ENCODE results near the gene IFT80. TPM values are rescaled to one million over a fixed set of nuclear protein-coding genes. Genes with fewer than 3 reads are reported as not detected.

IFT80 gene
- total and polyA plus RNA-seq, 10 of the 15 experiments (the other 5 are each of a cell fraction or from before 2014, with no cell fraction given): 6.5 to 21.5 (median 14.1) TPM

DNA sequence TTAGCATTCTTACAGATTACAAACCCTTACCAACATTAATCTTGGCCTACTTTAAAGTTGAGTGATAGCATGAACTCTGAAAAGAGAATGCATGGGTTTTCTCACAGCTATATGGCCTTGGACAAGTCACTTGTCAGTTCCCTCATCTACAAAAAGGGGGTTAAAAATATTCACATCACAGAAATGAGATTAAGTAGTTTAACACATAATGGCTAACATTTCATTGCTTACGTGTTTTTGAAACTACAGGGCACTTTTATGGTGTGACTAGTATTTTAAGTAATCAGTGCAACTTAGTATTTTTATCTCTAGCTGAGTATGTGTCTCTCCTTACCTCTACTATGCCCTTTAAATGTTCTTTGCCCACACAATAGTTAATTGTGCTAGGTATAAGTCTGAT is 36.7 kb upstream of the IFT80 start:
- no peak overlapping the region for H2AFZ ChIP-seq (ENCODE audit: control insufficient read depth, low read depth, low read length)
- H3K4me1 ChIP-seq (ENCODE audit: control insufficient read depth, insufficient read depth, low read length): no peaks in the 10 kb centered on the region
- H3K27ac ChIP-seq (ENCODE audit: control insufficient read depth, insufficient read depth): no peak overlapping the region
- TF ChIP-seq ZBED1 (IDR thresholded peaks at IDR 0.05; ENCODE audit: borderline replicate concordance): no peak
- peaks cover 48% of the 10 kb centered on the region for H3K79me2 ChIP-seq (ENCODE audit: control insufficient read depth, insufficient read depth, low read length)
- H3K9ac ChIP-seq (ENCODE audit: control insufficient read depth, insufficient read depth, low read length): no peak overlapping the region
- RAD21 ChIA-PET (ENCODE audit: unreplicated experiment): interaction anchor here (4.9 kb wide), 1 partner anchor 14 kb away, joined by 22 read pairs; the partner anchor contains the start of gene TRIM59
- DNase-seq (ENCODE audit: low read depth, low spot score) (no peak), FAIRE-seq (no peak), ATAC-seq (peak; percentile 37)
- POLR2A ChIA-PET: interaction anchor here (0.7 to 2.2 kb wide), 6 partner anchors 9 to 33 kb away, joined by 3 to 6 read pairs (median 4); partner anchors contain the start of gene TRIM59
- intact Hi-C loops (cut with micrococcal nuclease; ENCODE audit: unreplicated experiment) (no loop called here), in situ Hi-C loops (cut with MboI) (no loop called here)
- no peak overlapping the region for H3K4me2 ChIP-seq (ENCODE audit: control insufficient read depth, insufficient read depth)
- CTCF ChIA-PET: interaction anchor here (0.7 to 1.7 kb wide), 5 partner anchors 9 to 50 kb away, joined by 5 to 8 read pairs (median 5); no protein-coding TSS in a partner anchor
- no peaks in the 10 kb centered on the region for H3K27me3 ChIP-seq (replicated peaks in 1 of 2; ENCODE audit: control insufficient read depth in 2 of 2, insufficient read depth in 2 of 2, low read length in 1 of 2)
- SMC1A ChIA-PET (ENCODE audit: uncharacterized antibody, unreplicated experiment): interaction anchor here (0.5 to 4.6 kb wide), 10 partner anchors 10 to 41 kb away, joined by 3 to 27 read pairs (median 3); partner anchors contain the start of gene TRIM59
- H3K36me3 ChIP-seq (ENCODE audit: control insufficient read depth in 2 of 2, insufficient read depth in 2 of 2, low read length in 1 of 2): peaks cover 1 to 39% of the 10 kb centered on the region in 2 experiments
- no TSS peak for BruUV-seq (replicated peaks)
- H3K4me3 ChIP-seq: no peak overlapping the region
- WGBS (ENCODE audit: insufficient coverage, insufficient replicate concordance, low lambda C conversion rate, missing lambda C conversion rate): 100% methylated on average over 1 of the region's 1 CpG
- peaks cover 3% of the 10 kb centered on the region; the same call in 1 of the 3 replicates for H3K9me3 ChIP-seq (replicated peaks; ENCODE audit: control insufficient read depth, insufficient read depth, low read length)
- no peaks in the 10 kb centered on the region for H4K20me1 ChIP-seq (ENCODE audit: control insufficient read depth, insufficient read depth)

- Histone ChIP-seq H4K20me1 (ENCODE audit: control insufficient read depth, insufficient read depth) (no peaks in the 10 kb centered on the region), H3K4me1 (ENCODE audit: control insufficient read depth, insufficient read depth, low read length) (no peaks in the 10 kb centered on the region), H3K4me3 (no peak overlapping the region), H3K36me3 (ENCODE audit: control insufficient read depth in 2 of 2, insufficient read depth in 2 of 2, low read length in 1 of 2) (peaks cover 1 to 42% of the 10 kb centered on the region in 2 experiments), H3K27me3 (replicated peaks in 1 of 2; ENCODE audit: control insufficient read depth in 2 of 2, insufficient read depth in 2 of 2, low read length in 1 of 2) (no peaks in the 10 kb centered on the region), H3K79me2 (ENCODE audit: control insufficient read depth, insufficient read depth, low read length) (peaks cover 42% of the 10 kb centered on the region), H3K27ac (ENCODE audit: control insufficient read depth, insufficient read depth) (no peak overlapping the region), H2AFZ (ENCODE audit: control insufficient read depth, low read depth, low read length) (no peak overlapping the region), H3K4me2 (ENCODE audit: control insufficient read depth, insufficient read depth) (no peak overlapping the region), H3K9ac (ENCODE audit: control insufficient read depth, insufficient read depth, low read length) (no peak overlapping the region), H3K9me3 (replicated peaks; ENCODE audit: control insufficient read depth, insufficient read depth, low read length) (no peaks in the 10 kb centered on the region; the same call in 2 of the 3 replicates)
- POLR2A ChIA-PET: interaction anchor here (0.7 to 2.2 kb wide), 7 partner anchors 10 to 266 kb away, joined by 3 to 6 read pairs (median 3); partner anchors contain the start of gene TRIM59
- BruUV-seq (replicated peaks): no TSS peak
- CTCF ChIA-PET: interaction anchor here (0.8 to 2.0 kb wide), 6 partner anchors 10 to 402 kb away, joined by 3 to 8 read pairs (median 5); no protein-coding TSS in a partner anchor
- DNase-seq (ENCODE audit: low read depth, low spot score): no peak
- peak; percentile 37 for ATAC-seq
- RAD21 ChIA-PET (ENCODE audit: unreplicated experiment): interaction anchor here (4.9 kb wide), 1 partner anchor 14 kb away, joined by 22 read pairs; the partner anchor contains the start of gene TRIM59
- SMC1A ChIA-PET (ENCODE audit: uncharacterized antibody, unreplicated experiment): interaction anchor here (0.9 to 4.6 kb wide), 8 partner anchors 9 to 27 kb away, joined by 3 to 27 read pairs (median 5); partner anchors contain the start of gene TRIM59
- 100% methylated on average over 2 of the region's 2 CpGs for WGBS (ENCODE audit: insufficient coverage, insufficient replicate concordance, low lambda C conversion rate, missing lambda C conversion rate)
- TF ChIP-seq ZBTB40 (IDR thresholded peaks at IDR 0.05; ENCODE audit: borderline replicate concordance) (no peak), STAT3 (IDR thresholded peaks at IDR 0.05; ENCODE audit: low read depth, low read length) (no peak), NFXL1 (IDR thresholded peaks at IDR 0.05; ENCODE audit: borderline replicate concordance) (no peak), POLR2AphosphoS5 (IDR thresholded peaks at IDR 0.05; ENCODE audit: low read length) (0 out of 2 replicates have a peak, but pooled peaks have one; percentile 25), SP1 (IDR thresholded peaks at IDR 0.05; ENCODE audit: low read depth, low read length) (no peak)
- in situ Hi-C loops (cut with MboI) (no loop called here), intact Hi-C loops (cut with micrococcal nuclease; ENCODE audit: unreplicated experiment) (no loop called here)
- no peak for FAIRE-seq
These were observed 36.1 kb upstream of the IFT80 start for GRCh38 chr3:160435095-160435494.

All from GM12878 (cell line).